ENCODE measurements around the gene WFDC13.
"Not testable (repeated sequence)": the region's sequence is repeated elsewhere in the genome, so short reads cannot be mapped to it uniquely, and the experiment has no call there.

WFDC13 gene

GRCh38 chr20:45701873-45702272 lies at the start of gene WFDC13:
TSS of gene WFDC13 (plus strand) at chr20:45702038. CDS start at chr20:45702124, 86 bp downstream.
- DNase-seq = no peak

GRCh38 chr20:45657038-45657437 lies 44.8 kb upstream of the WFDC13 start:
- not testable (repeated sequence) for DNase-seq

DNA sequence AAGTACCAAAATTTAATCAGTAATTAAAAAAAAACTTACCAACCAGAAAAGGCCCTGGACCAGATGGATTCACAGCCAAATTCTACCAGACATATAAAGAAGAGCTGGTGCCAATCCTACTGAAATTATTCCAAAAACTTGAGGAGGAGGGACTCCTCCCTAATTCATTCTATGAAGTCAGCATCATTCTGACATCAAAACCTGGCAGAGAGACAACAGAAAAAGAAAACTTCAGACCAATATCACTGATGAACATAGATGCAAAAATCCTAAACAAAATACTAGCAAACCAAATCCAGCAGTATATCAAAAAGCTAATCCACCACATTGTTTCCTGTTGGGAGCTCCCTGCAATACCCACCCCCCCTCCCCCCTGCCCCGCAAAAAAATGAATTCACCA lies 31.7 kb upstream of the WFDC13 start, which contains the start of gene WFDC11:
Gene WFDC11 (minus strand): TSS at position 101 of the 400 bp plus-strand sequence. CDS start 19,639 bp downstream, outside the sequence.
- no peak for DNase-seq

DNA sequence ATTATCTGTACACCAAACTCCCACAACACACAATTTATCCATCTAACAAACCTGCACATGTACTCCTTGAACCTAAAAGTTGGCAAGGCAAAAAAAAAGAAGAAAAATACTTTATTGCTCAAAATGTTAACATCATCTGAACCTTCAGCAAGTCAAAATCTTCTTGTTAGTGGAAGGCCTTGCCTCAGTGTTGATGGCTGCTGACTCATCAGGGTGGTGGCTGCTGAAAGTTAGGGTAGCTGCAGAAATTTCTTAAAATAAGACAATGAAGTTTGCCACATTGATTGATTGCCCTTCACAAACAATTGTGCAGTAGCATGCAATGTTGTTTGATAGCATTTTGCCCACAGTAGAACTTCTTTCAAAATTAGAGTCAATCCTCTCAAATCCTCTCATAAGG lies 29.1 kb upstream of the WFDC13 start:
- no peak for DNase-seq

- DNase-seq = no peak
Observed at GRCh38 chr20:45679650-45680049, 22.2 kb upstream of the WFDC13 start.

- no peak for DNase-seq
Observed at GRCh38 chr20:45685896-45686295, 15.9 kb upstream of the WFDC13 start.

GRCh38 chr20:45693346-45693745 lies 8.5 kb upstream of the WFDC13 start:
- not testable (repeated sequence) for DNase-seq

- no peak for DNase-seq
Observed at GRCh38 chr20:45695496-45695895, 6.3 kb upstream of the WFDC13 start.

- DNase-seq = no peak
Observed at GRCh38 chr20:45701104-45701503, 734 bp upstream of the WFDC13 start.

DNA sequence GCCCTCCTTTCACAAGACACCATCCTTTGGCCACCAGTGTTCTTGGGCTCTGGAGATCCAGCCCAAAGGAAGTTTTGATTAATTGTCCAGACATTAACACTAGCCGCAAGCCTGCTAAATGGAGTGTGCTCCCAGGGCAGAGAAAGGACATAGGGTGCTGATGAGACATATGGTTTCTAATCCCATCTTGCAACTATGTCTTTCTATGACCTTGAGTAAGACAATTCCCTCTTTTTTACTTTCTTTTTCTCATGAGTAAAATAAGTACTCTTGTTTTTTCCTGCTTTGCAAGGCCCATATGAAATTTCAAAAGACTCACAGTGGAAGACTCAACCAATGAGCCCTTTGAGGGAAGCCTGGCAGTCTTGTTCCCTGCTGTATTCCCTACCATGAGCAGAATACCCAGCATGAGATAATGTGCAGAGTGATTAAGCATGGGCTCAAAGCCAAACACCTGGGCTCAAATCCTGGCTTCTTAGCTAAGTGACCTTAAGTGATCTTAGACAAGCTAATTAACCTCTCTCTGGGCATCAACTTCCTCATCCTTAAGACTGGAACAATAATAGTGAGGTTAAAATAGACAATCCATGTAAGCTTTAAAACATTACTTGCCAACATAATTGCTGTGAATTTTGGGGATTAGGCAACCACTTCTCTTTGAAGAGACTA lies 3.3 kb downstream of the WFDC13 start, which contains the start of gene WFDC10B:
Gene WFDC10B (minus strand): TSS at position 51 of the 669 bp plus-strand sequence. CDS start 19,027 bp downstream, outside the sequence.
- DNase-seq = no peak

DNA sequence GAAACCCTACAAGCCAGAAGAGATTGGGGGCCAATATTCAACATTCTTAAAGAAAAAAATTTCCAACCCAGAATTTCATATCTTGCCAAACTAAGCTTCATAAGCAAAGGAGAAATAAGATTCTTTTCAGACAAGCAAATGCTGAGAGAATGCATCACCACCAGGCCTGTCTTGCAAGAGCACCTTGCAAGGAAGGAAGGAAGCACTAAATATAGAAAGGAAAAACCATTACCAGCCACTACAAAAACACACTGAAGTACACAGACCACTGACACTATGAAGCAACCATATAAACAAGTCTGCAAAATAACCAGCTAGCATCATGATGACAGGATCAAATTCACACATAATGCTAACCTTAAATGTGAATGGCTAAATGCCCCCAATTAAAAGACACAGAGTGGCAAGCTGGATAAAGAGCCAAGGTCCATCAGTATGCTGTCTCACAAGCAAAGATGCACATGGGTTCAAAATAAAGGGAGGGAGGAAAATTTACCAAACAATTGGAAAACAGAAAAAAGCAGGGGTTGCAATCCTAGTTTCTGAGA lies 14.4 kb downstream of the WFDC13 start:
- not testable (repeated sequence) for DNase-seq

GRCh38 chr20:45722047-45722446 lies 20.2 kb downstream of the WFDC13 start, which contains the start of gene SPINT4:
TSS of gene SPINT4 (plus strand) at chr20:45722347. CDS start at chr20:45722368, 21 bp downstream.
- DNase-seq = no peak

- no peak for DNase-seq
Observed at GRCh38 chr20:45725134-45725533, 23.3 kb downstream of the WFDC13 start.

DNA sequence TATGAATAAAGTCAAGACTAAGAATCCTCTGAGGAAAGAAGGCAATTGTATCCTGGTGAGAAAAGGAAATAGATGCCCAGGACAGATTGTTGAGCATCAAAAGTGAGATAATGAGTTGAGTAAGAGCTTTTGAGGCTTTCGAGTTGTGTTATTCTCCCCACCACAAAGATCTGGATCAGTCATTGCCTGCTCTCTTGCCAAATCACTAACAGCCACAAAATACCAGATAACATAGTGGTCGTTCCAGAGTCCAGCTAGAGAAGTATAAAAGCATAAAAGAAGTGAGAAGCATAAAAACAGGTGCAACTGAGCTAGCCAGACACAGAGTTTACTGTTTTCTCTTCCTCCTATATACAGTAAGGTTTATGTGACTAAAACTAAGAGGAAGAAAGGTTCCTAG lies 25.2 kb downstream of the WFDC13 start:
- DNase-seq = no peak

DNA sequence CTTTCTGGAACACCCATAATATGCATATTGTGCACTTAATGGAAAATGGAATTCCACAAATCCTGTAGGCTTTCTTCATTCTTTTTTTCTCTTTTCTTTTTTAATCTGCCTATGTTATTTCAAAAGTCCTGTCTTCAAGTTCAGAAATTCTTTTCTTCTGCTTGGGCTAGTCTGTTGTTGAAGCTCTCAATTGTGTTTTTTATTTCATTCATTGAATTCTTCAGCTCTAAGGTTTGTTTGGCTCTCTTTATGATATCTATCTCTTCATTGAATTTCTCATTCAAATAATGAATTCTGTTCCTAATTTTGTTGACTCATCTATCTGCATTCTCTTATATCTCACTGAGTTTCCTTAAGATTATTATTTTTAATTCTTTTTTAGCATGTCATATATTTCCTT lies 30.4 kb downstream of the WFDC13 start:
- no peak for DNase-seq

DNA sequence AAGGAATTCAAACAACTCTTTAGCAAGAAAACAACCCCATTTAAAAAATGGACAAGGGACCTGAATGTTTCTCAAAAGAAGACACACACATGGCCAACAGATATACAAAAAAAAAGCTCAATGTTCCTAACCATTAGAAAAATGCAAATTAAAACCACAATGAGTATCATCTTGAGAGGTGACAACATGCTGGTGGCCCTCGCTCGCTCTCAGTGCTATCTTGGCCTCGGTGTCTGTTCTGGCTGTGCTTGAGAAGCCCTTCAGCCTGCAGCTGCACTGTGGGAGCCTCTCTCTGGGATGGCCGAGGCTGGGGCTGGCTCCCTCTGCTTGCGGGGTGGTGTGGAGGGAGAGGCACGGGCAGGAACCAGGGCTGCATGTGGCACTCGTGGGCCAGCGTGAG lies 33.7 kb downstream of the WFDC13 start:
- no peak for DNase-seq

DNA sequence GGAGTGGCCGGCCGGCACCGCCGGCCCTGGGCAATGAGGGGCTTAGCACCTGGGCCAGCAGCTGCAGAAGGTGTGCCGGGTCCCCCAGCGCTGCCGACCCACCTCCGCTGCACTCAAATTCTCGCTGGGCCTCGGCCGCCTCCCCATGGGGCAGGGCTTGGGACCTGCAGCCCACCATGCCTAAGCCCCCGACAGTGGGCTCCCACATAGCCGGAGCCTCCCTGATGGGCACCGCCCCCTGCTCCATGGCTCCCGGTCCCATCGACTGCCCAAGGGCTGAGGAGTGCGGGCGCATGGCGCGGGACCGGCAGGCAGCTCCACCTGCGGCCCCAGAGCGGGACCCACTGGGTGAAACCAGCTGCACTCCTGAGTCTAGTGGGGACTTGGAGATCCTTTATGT lies 34.1 kb downstream of the WFDC13 start:
- DNase-seq = no peak

DNA sequence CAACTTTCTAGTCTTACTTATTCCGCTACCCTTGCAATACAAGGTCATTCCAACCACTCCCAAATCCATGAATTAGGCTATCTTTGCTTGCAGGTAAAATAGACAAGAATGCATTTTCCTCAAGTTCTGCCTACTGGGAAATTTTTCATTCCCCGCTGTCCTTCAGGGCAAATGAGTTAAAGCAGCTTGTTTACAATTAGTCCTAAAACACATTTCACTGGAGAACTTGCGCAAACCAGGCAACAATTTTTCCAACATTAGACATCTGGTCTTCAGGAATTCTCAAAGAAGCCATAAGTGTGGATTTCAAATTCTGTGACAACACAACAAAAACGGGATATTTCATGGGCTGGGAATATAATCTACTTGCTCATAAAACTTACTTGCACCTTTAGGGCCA lies 40.8 kb downstream of the WFDC13 start:
- DNase-seq = no peak

GRCh38 chr20:45745015-45745414 lies 43.2 kb downstream of the WFDC13 start:
- no peak for DNase-seq

GRCh38 chr20:45751721-45752120 lies 49.9 kb downstream of the WFDC13 start:
- DNase-seq = no peak

GRCh38 chr20:45752746-45753145 lies 50.9 kb downstream of the WFDC13 start:
- DNase-seq = no peak

DNA sequence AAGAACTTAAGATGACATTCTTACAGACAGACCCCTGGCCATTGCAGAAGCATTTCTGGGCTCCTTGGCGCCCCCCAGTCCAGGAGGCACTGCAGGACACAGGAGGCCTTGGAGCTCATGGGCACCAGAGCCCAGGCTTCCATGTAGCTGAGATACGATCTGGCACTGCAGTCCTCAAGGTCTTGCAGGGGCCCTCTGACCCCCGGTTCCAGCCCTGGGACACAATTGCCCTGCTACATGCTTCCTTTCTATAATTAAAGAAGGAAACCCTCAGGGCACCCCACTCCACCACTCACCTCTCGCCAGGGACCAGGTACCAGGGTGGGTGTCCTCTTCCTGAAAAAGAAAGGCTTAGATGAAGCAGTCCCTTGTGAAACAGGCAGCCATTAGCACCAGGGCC lies 56.3 kb downstream of the WFDC13 start:
- no peak for DNase-seq
